Forelimb muscle (tissue), 1 donor: ENCODE data around the gene PLXNC1. TPM values are rescaled to one million over a fixed set of nuclear protein-coding genes. Genes with fewer than 3 reads are reported as not detected.

Experiments used
- DNase-seq: peaks from one replicate; pipeline ENCODE4 v3.0.0-alpha.2; 2013; ENCODE audit warnings: low read depth
- polyA plus RNA-seq: library from polyadenylated mRNA; unstranded; fragments of 120-200 nt; gene quantifications from one replicate; pipeline ENCODE4 v1.2.1, GENCODE V29; 2013; ENCODE audit not compliant: insufficient read length

PLXNC1 gene
- 16.7 TPM for polyA plus RNA-seq

DNA sequence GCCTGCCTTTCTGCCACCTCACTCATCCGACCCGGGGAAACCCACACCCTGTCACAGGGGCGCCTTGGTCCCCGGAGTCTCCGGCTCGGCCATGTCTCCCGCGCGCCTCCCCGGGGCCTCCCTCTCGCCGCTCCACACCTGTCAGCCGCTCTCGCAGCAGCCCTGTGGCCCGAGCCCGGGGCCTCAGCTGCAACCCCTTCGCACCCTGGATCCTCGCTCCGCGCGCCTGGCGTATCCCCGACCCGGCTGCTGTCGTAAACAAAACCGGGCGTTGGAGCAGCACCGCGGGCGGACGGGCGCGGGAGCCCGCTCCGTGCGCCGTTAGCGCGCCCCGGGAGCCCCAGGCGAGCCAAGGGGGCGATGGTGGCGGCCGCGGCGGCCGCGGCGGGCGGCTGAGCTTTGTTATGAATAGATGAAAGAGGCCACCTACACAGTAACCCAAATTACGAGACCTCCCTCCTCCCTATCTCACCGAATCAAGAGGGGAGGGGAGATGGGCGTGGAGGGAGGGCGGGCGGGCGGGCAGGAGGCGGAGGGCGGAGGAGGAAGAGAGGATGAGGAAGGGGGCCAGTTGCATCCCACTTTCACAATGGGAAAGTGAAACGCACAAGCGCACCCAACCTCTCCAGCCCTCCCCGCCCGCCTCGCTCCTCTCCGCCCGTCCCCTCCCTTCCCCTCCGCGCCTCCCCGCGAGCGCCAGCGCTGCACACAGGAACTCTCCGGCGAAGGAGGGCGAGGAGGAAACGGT lies at the start of gene PLXNC1:
Gene PLXNC1, plus strand, starts transcription at position 587 of the 748 bp plus-strand sequence. CDS start 395 bp downstream, outside the sequence.
- no peak for DNase-seq

- no peak for DNase-seq
Measured at GRCh38 chr12:94099191-94099590, 49.2 kb upstream of the PLXNC1 start.

- no peak for DNase-seq
Measured at GRCh38 chr12:94099632-94100031, 48.7 kb upstream of the PLXNC1 start.

DNA sequence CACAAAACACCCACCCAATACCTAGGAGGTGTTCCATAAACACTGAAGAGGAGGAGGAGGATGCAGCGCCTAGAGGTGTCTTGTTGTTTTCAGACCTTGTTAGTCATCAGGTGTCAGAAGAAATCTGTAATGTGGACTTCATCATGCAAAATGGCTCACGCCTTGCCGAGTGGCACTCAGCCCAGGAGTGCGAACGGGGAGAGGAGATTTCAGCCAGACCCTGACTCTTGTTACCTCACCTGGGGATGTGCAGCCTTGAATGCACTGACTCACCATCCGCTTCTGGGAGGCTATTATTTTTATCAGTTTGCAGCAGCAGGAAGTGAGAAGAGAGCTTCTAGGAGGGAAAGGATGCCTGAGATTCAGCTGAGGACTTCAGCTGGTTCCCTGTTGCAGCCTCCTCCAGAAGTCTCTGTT lies 48.2 kb upstream of the PLXNC1 start:
- DNase-seq, result no peak

DNA sequence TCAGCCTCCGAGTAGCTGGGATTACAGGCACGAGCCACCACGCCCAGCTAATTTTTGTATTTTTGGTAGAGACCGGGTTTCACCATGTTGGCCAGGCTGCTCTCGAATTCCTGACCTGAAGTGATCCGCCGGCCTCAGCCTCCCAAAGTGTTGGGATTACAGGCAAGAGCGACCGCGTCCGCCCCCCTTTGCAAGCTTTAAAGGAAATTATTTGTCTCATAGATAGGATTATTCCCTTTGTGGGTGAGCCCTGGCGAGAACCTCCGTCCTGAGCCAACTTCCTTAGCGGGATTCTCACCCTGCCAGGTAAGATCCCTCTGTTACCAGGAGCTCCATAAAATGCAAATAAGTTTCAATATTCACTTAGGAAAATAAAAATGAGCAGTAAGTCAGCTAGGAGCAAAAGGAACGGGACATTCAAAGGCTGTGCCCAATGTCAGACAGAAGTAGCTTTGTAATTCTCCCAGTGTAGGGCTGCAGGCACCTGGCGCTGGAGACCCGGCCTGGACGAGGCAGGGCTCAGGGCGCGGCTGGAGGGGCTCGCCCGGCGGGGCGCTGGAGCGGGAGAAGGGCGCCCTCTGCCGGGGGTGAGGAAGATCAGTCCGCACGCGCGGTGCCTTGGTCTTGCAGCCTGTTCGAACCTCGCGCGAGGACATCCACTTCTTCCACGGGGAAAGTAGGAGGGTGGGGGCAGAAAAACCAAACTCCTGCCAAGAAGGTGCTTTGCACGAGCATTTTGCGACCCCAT lies 47.2 kb upstream of the PLXNC1 start:
- no peak for DNase-seq

DNA sequence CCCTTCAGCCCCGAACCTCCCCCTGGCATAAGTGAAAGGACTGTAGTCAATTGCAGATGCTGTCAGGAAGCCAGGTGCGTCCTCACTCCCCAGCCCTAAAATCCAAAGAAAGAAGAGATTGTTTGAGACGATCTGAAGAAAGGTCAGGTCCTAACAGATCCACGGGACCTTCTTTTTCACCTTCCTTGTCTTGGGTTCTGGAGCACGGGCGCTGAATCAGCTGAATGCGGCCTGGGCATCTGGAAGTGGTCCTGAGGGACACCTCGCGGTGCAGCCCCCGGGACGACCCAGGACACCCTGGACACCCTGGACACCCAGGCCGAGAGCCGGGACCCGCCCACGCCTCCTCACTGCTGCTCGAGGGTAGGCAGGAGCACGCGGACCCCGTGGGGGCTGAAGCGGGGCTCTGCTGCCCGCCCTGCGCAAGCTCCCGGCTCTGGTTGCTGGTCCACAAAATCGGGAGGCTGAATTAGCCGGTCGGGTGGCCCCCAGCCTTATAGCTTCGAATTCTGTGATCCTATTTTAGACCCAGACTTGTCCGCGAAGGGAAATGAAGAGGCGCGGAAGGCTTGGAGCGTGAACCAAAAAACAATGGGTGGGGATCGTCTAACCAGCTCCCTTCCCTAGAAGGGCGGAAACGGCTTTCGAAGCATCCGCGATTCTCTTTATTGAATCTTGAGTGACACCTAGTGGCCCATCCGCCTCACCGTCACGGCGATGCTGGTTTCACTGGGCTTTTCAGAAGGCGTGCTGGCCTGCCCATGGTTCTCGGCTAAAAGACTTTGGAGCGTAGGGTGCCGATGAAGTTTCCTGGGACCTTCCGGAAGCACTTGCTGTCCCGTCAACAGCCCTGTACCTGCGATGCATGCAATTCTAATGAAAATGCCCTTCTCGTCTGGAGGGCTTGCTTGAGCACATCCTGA lies 46.4 kb upstream of the PLXNC1 start:
- DNase-seq, result peak; percentile 74

DNA sequence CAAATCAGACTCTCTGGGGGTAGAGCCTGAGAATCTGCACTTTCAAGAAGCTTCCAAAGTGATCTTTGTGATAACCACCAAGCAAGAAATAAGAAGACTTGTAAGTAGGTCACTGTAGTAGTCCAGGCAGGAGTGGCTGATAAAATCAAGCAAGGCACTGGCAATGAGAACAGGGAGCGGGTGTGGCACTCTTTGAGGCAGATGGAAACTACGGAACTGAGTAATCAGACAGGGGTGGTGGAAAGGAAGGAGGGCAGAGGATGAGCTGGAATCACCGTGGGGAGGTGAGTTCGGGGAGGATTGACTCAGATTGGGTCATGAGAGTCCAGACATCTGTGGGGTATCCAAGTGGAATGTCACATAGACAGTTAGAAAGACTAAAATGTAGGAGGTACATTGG lies 44.4 kb upstream of the PLXNC1 start:
- no peak for DNase-seq

DNA sequence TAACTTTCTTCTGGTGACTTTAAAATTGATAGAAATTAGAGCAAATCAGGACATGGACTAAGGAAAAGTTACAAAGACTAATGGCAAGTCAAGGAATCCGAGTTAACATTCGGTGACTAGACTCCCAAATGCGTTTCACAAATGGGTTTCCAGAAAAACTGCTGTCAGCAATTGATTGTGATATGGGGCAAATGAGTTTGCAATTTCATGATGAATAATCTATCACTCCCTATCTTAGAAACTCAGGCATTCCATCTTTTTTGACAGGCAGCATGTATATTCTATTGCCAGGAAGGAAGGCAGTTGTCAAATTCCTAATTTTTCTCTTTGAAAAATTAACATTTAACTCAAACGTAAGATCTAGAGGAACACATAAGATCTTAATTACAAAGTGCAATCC lies 40.5 kb upstream of the PLXNC1 start:
- DNase-seq, result no peak

DNA sequence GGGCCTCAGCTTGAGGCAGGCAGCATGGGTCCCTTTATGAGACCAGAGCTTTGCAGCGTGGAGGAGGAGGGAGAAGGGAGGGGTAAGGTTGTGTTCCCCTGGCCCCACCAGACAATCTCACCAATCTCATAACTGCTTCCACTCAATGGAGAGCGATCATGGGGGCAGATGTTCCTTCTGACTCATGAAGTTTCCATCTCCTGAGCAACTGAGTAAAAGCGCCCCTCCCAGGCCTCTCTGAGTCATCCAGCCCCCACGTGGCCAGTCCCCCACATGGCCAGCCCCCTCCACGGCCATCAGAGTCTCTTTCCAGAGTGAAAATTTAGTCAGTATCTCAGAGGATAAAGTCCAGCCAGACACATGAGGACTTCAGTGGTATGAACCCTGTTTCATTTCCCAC lies 39.2 kb upstream of the PLXNC1 start:
- no peak for DNase-seq

- no peak for DNase-seq
Measured at GRCh38 chr12:94110258-94110657, 38.1 kb upstream of the PLXNC1 start.

DNA sequence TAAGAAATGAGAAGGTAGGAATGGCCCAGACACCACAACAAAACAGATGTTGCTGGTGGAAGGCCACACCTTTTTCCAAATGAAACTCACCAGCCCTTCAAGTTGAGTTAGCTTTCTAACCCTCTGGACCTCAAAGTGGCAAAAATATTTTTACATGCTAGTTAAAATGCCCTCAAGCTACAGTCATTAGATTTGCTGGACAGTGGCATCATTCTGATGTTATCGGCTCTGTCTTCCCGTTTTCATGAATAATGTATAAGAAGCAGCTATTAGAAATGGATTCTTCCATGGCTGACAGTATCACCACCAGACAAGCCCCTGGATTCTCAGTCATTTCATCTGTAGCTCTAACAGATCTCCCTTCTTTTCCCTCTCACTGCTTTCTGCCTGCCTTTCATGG lies 37.1 kb upstream of the PLXNC1 start:
- no peak for DNase-seq

DNA sequence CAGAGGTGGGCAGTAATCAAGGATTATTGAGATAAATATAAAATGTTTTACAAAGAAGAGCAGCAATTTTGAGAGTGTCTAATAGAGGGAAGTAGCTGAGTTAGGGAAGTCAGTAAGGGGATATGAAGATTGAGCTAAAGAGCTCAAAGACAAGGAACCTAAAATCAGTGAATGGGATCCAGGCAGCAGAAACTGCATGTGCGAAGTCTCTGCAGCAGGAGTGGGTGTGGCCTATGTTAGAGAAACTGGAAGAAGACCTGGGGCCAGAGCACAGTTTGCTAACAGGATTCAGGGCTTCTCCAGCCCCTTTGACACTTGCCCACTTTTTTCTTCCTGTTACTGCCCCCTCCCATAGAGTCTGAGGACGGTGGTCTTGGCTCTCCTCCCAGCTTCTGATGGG lies 36.3 kb upstream of the PLXNC1 start:
- no peak for DNase-seq

- no peak for DNase-seq
Measured at GRCh38 chr12:94114166-94114565, 34.2 kb upstream of the PLXNC1 start.

DNA sequence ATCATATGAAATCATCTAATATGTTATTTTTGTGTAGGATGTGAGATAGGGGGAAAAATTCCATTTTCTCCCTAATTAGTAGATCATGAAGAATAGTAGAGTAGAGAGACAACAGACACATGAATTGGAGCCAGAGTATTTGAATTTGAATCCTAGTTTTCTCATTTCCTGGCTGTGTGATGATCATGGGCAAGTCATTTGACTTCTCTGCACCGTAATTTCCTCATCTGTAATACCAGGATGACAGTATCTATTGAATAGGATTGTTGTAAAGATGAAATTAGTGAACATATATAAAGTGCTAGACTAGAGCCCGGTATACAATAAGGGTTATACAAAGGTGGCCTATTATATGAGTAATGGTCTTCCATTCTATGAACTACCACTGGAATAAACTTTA lies 32.2 kb upstream of the PLXNC1 start:
- DNase-seq, result no peak

- no peak for DNase-seq
Measured at GRCh38 chr12:94121886-94122285, 26.5 kb upstream of the PLXNC1 start.

DNA sequence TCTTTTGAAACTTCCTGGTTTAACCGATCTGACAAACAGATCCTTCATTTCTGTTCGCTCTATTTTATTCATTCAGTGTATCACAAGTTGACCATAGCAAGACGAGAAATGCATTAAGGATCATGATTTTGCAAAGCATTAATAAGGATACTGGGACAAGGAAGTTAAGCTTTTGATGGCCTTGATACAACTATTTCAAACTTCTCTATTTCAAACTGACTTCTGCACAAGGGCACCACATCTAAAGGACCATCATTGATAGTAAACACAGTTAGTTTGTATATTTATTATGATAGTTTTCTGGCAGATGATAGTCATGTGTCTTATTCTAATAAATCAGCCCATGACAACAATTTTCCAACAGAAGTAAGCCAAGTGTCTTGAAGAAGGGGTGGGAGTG lies 25.8 kb upstream of the PLXNC1 start:
- DNase-seq, result no peak

GRCh38 chr12:94123127-94123526 lies 25.2 kb upstream of the PLXNC1 start:
- no peak for DNase-seq

- DNase-seq, result no peak
Measured at GRCh38 chr12:94126067-94126466, 22.3 kb upstream of the PLXNC1 start.

DNA sequence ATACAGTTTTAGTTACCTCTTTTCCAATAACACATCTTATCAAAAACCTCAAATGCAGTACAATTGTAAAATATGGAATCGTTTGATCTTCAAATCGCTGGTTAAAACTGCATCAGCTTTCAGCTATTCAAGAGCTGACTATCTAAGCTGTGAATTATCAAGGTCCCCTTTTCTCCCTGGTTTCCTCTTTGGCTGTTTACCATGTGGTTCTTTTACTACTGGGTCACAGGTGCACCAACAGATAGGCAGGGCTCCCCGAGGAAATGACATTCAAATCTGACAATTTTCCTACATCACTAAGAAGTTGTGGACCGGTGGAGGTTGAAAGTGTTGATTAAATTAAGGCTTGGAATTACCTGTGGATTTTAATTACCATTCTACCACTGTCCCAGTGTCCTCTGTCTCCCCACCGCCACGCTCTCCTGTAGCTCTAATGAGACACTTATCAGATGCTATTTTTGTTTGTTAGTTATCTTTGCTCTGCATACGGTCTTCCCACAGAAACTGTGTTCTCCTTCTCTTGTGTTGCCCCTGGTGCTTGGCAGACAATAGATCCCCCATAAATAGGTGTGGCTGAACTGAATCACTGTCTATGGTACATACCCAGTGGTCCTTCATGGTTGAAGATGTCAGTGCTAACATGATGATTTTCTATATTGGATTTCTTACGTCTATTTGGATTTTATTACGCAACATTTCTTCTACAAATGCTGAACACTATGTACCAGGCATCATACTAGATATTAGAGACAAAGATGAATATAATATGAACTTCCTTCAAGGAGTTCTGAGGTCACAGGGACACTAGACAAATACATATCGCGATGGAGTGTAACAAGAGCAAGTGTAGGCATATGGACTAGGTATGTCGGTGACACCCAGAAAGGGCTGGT lies 20.9 kb upstream of the PLXNC1 start:
- no peak for DNase-seq

DNA sequence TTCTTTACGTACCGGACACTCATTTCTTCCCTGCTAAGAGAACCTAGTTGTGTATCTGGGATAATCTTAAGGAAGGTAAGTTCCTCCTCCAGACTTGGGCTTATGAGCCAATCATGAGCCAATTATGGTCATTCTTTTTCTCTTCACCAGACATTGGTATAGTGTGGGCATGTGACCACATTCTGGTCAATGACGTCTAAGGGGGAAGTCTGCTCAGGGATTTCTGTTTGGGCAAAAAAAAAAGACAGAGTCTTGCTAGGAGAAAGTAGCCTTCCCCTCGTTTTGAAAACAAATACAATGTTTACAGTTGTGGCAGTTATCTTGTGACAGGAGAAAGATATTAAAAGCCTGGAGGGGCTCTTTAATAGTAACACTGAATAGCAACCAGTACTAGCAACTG lies 20.1 kb upstream of the PLXNC1 start:
- no peak for DNase-seq
